BE2C (cell line): ENCODE data around the gene MAB21L3.

Experiments
- DNase-seq: peaks from one replicate; pipeline ENCODE4 v3.0.0-alpha.2; 2020
- H3K27me3 ChIP-seq: fragments of 250-450 bp; sonication (Bioruptor Pico); 2 replicates; pipeline ENCODE4 v1.5.1; 2020; ENCODE audit warnings: mild to moderate bottlenecking
- H3K36me3 ChIP-seq: fragments of 250-450 bp; sonication (Bioruptor Pico); 2 replicates; pipeline ENCODE4 v1.5.1; 2020; ENCODE audit warnings: mild to moderate bottlenecking
- H3K4me1 ChIP-seq: fragments of 250-450 bp; sonication (Bioruptor Pico); 2 replicates; pipeline ENCODE4 v1.5.1; 2020
- H3K4me3 ChIP-seq: 2 replicates; pipeline ENCODE4 v1.5.1; 2011; ENCODE audit warnings: low read depth, low read length
- H3K9me3 ChIP-seq: fragments of 250-450 bp; sonication (Bioruptor Pico); 2 replicates; pipeline ENCODE4 v1.5.1; 2020
- CTCF ChIP-seq: IDR thresholded peaks from 2 replicates; pipeline ENCODE4 v1.5.1; 2012; ENCODE audit warnings: mild to moderate bottlenecking, low read depth, low read length

The MAB21L3 gene

GRCh38 chr1:116122955-116123757 lies 12.0 kb downstream of the MAB21L3 start:
- Histone ChIP-seq H3K36me3 (no peaks in the 10 kb centered on the region), H3K27me3 (no peaks in the 10 kb centered on the region; the same call in 1 of the 2 replicates), H3K9me3 (no peaks in the 10 kb centered on the region), H3K4me1 (0 out of 2 replicates have a peak, but pooled peaks cover 3% of the 10 kb centered on the region), H3K4me3 (no peak overlapping the region)
- no peak for TF ChIP-seq CTCF
- DNase-seq: no peak

GRCh38 chr1:116123837-116124533 lies 12.8 kb downstream of the MAB21L3 start:
- DNase-seq: no peak
- no peak for TF ChIP-seq CTCF
- no peaks in the 10 kb centered on the region for H3K9me3 ChIP-seq
- no peak overlapping the region for H3K4me3 ChIP-seq
- 0 out of 2 replicates have a peak, but pooled peaks cover 3% of the 10 kb centered on the region for H3K4me1 ChIP-seq
- no peaks in the 10 kb centered on the region for H3K36me3 ChIP-seq
- H3K27me3 ChIP-seq: no peaks in the 10 kb centered on the region; the same call in 1 of the 2 replicates

GRCh38 chr1:116125758-116126157 lies 14.6 kb downstream of the MAB21L3 start:
- Histone ChIP-seq H3K9me3 (no peaks in the 10 kb centered on the region), H3K4me1 (0 out of 2 replicates have a peak, but pooled peaks cover 3% of the 10 kb centered on the region), H3K27me3 (no peaks in the 10 kb centered on the region; the same call in 1 of the 2 replicates), H3K4me3 (no peak overlapping the region), H3K36me3 (no peaks in the 10 kb centered on the region)
- TF ChIP-seq CTCF: no peak
- DNase-seq: no peak

- H3K27me3 ChIP-seq: no peaks in the 10 kb centered on the region; the same call in 1 of the 2 replicates
- no peak for TF ChIP-seq CTCF
- no peak overlapping the region for H3K4me3 ChIP-seq
- DNase-seq: no peak
- H3K9me3 ChIP-seq: no peaks in the 10 kb centered on the region
- 0 out of 2 replicates have a peak, but pooled peaks cover 3% of the 10 kb centered on the region for H3K4me1 ChIP-seq
- no peaks in the 10 kb centered on the region for H3K36me3 ChIP-seq
Measured at GRCh38 chr1:116126281-116126680, 15.1 kb downstream of the MAB21L3 start.

- TF ChIP-seq CTCF: no peak
- DNase-seq: no peak
- H3K4me3 ChIP-seq: no peak overlapping the region
- H3K36me3 ChIP-seq: no peaks in the 10 kb centered on the region
- H3K9me3 ChIP-seq: no peaks in the 10 kb centered on the region
- no peaks in the 10 kb centered on the region; the same call in 1 of the 2 replicates for H3K27me3 ChIP-seq
- 0 out of 2 replicates have a peak, but pooled peaks cover 3% of the 10 kb centered on the region for H3K4me1 ChIP-seq
Measured at GRCh38 chr1:116127123-116127847, 16.1 kb downstream of the MAB21L3 start.
